Measurements from ENCODE around the gene ZNF335. TPM values are rescaled to one million over a fixed set of nuclear protein-coding genes. Genes with fewer than 3 reads are reported as not detected.

ZNF335 gene
- total and polyA plus RNA-seq, 8 donors, result 15.3 to 23.3 (median 16.7) TPM

GRCh38 chr20:46002008-46002407 is 30.0 kb upstream of the ZNF335 start:
- peaks cover 0 to 78% of the 10 kb centered on the region in 2 donors for H3K27me3 ChIP-seq
- H3K36me3 ChIP-seq, result no peaks in the 10 kb centered on the region
- H3K4me1 ChIP-seq, result peaks cover 0 to 95% of the 10 kb centered on the region in 2 donors
- H3K27ac ChIP-seq, result no peak overlapping the region
- ATAC-seq (no peak), DNase-seq (no peak)
- TF ChIP-seq CTCF (IDR thresholded peaks at IDR 0.05), result no peak
- H3K9me3 ChIP-seq, result no peaks in the 10 kb centered on the region
- intact Hi-C loops (cut with DNase I), result no loop called here
- no peak overlapping the region for H3K4me3 ChIP-seq

DNA sequence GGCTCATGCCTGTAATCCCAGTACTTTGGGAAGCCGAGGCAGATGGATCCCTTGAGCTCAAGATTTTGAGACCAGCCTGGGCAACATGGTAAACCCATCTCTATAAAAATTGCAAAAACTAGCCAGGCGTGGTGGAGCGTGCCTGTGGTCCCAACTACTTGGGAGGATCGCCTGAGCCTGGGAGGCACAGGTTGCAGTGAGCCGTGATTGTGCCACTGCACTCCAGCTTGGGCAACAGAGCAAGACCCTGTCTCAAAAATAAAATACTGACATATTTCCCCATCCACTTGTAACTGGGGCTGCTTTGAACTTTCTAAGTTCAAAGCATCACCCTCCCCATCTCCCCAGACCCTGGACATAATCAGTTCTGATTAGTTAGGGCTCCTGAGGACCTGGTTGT is 29.5 kb upstream of the ZNF335 start:
- Histone ChIP-seq H3K27ac (peak overlapping the region in 1 of 2 donors; percentile 65), H3K4me3 (no peak overlapping the region), H3K36me3 (no peaks in the 10 kb centered on the region), H3K27me3 (peaks cover 0 to 78% of the 10 kb centered on the region in 2 donors), H3K9me3 (no peaks in the 10 kb centered on the region), H3K4me1 (peaks cover 0 to 90% of the 10 kb centered on the region in 2 donors)
- TF ChIP-seq CTCF (IDR thresholded peaks at IDR 0.05), result no peak
- DNase-seq (no peak), ATAC-seq (no peak)
- intact Hi-C loops (cut with DNase I), result no loop called here

- ATAC-seq (no peak), DNase-seq (no peak)
- intact Hi-C loops (cut with DNase I), result no loop called here
- TF ChIP-seq CTCF (IDR thresholded peaks at IDR 0.05), result no peak
- Histone ChIP-seq H3K4me1 (peaks cover 0 to 79% of the 10 kb centered on the region in 2 donors), H3K27me3 (peaks cover 0 to 84% of the 10 kb centered on the region in 2 donors), H3K9me3 (no peaks in the 10 kb centered on the region), H3K4me3 (no peak overlapping the region), H3K36me3 (no peaks in the 10 kb centered on the region), H3K27ac (peak overlapping the region in 1 of 2 donors; percentile 65)
Measured at GRCh38 chr20:46000262-46000996, 28.4 kb upstream of the ZNF335 start.

- Histone ChIP-seq H3K9me3 (no peaks in the 10 kb centered on the region), H3K4me1 (peaks cover 0 to 72% of the 10 kb centered on the region in 2 donors), H3K36me3 (no peaks in the 10 kb centered on the region), H3K4me3 (no peak overlapping the region), H3K27me3 (peaks cover 0 to 85% of the 10 kb centered on the region in 2 donors), H3K27ac (peak overlapping the region in 1 of 2 donors; percentile 65)
- no peak for TF ChIP-seq CTCF (IDR thresholded peaks at IDR 0.05)
- ATAC-seq (no peak), DNase-seq (no peak)
- intact Hi-C loops (cut with DNase I), result no loop called here
Measured at GRCh38 chr20:45999557-46000261, 27.7 kb upstream of the ZNF335 start.

DNA sequence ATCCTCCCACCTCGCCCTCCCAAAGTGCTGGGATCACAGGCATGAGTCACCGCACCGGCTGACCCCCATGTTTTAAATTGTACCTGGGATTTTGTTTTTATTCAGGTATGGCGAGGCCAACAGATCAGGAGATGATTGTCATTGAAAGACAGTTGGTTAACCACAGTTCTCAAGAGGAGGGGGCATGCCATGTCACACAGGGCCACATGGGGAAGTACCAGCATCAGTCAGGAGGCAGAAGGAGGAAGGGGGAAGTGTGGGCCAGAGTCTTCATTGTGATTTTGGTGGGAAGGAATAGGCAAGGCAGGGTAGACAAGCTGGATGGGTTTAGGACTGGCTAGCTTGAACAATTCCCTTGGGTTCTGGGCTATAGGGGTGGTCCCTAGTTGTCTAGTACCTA is 26.8 kb upstream of the ZNF335 start:
- peak; percentile 73 for ATAC-seq
- intact Hi-C loops (cut with DNase I), result no loop called here

More for the DNA sequence above, 26.8 kb upstream of the ZNF335 start:
- peaks cover 0 to 64% of the 10 kb centered on the region in 2 donors for H3K4me1 ChIP-seq
- H3K36me3 ChIP-seq, result no peaks in the 10 kb centered on the region
- H3K27me3 ChIP-seq, result peaks cover 0 to 83% of the 10 kb centered on the region in 2 donors
- no peak for TF ChIP-seq CTCF (IDR thresholded peaks at IDR 0.05)
- H3K27ac ChIP-seq, result peak overlapping the region in 1 of 2 donors; percentile 80
- no peak overlapping the region for H3K4me3 ChIP-seq
- peak in 1 of 4 donors; percentile 60 for DNase-seq
- H3K9me3 ChIP-seq, result no peaks in the 10 kb centered on the region
